ENCODE data around the gene BEND2. TPM values are rescaled to one million over a fixed set of nuclear protein-coding genes. Genes with fewer than 3 reads are reported as not detected.

Gene BEND2
- total and polyA plus RNA-seq, 2 of the 8 experiments (the other 6 are each of a cell fraction or from before 2014, with no cell fraction given) = not detected

DNA sequence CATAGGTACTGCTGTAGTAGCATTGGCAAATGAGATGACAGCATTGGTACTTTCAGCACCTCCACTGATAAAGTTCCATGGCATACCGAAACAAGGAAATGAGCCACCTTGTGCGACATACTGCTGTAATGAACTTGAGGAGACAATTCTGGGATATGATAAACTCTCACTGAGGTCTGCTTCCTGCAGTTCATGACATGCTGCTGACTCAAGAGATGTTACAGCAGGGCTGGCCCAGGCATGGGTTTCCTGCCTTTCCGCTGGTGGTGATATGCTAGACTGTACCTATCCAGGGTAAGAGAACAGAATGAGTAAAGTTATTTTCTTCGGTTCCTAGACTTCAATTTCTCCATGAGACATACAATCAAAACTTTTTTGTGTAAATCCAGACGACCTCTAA, 17.1 kb downstream of the BEND2 start (continued):
- TF ChIP-seq, protein P1, sequence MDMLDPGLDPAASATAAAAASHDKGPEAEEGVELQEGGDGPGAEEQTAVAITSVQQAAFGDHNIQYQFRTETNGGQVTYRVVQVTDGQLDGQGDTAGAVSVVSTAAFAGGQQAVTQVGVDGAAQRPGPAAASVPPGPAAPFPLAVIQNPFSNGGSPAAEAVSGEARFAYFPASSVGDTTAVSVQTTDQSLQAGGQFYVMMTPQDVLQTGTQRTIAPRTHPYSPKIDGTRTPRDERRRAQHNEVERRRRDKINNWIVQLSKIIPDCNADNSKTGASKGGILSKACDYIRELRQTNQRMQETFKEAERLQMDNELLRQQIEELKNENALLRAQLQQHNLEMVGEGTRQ (IDR thresholded peaks at IDR 0.05; ENCODE audit: low read length) = no peak
- TF ChIP-seq POLR2AphosphoS5 (IDR thresholded peaks at IDR 0.05; ENCODE audit: low read depth, low read length) = no peak
- TF ChIP-seq NRF1 (IDR thresholded peaks at IDR 0.05; ENCODE audit: low read depth, low read length) = no peak

All from H1 (cell line).